A673 (cell line): ENCODE results near the gene HRH1. TPM values are rescaled to one million over a fixed set of nuclear protein-coding genes. Genes with fewer than 3 reads are reported as not detected.

ENCODE experiments used
- BruUV-seq: library from RNA; stranded (reverse); fragments of 400-500 nt; replicated peaks from 2 replicates; lab custom pipeline; 2021; lab: Mats Ljungman, UMichigan
- CTCF ChIA-PET: fragments of 300-600 bp; sonication (Branson Sonifier 250); formaldehyde crosslinking; loops from one replicate; lab custom pipeline; 2022; ENCODE audit warnings: antibody characterized with exemption; lab: Charles Lee
- POLR2A ChIA-PET: fragments of 300-600 bp; sonication (Branson Sonifier 250); formaldehyde crosslinking; loops from one replicate; lab custom pipeline; 2022; ENCODE audit warnings: antibody characterized with exemption; ENCODE audit not compliant: low non-redundant PET; lab: Charles Lee
- DNase-seq: peaks from one replicate; pipeline ENCODE4 v3.0.0-alpha.2; 2015; ENCODE audit warnings: low spot score
- H3K27ac ChIP-seq: fragments of 200-600 bp; sonication (generic); 2 replicates; pipeline ENCODE4 v1.5.1; 2016; ENCODE audit warnings: mixed run types, low read depth, mild to moderate bottlenecking, mixed read lengths, antibody characterized with exemption, low read length; ENCODE audit not compliant: poor library complexity, severe bottlenecking
- H3K27me3 ChIP-seq: fragments of 200-600 bp; sonication (generic); replicated peaks from 2 replicates; pipeline ENCODE4 v1.6.1; 2017; ENCODE audit warnings: mixed run types, low read depth, mild to moderate bottlenecking, mixed read lengths, antibody characterized with exemption, low read length; ENCODE audit not compliant: insufficient read depth, poor library complexity
- H3K36me3 ChIP-seq: fragments of 200-600 bp; sonication (generic); 2 replicates; pipeline ENCODE4 v1.6.1; 2016; ENCODE audit warnings: mixed run types, mild to moderate bottlenecking, mixed read lengths, antibody characterized with exemption, low read length; ENCODE audit not compliant: insufficient read depth, poor library complexity, severe bottlenecking
- H3K4me1 ChIP-seq: fragments of 200-600 bp; sonication (generic); 2 replicates; pipeline ENCODE4 v1.6.1; 2017; ENCODE audit warnings: mixed run types, mild to moderate bottlenecking, mixed read lengths, antibody characterized with exemption, low read length; ENCODE audit not compliant: insufficient read depth, poor library complexity, severe bottlenecking
- H3K4me3 ChIP-seq: fragments of 200-600 bp; sonication (generic); 2 replicates; pipeline ENCODE4 v1.5.1; 2016; ENCODE audit warnings: low read depth, mixed run types, mild to moderate bottlenecking, mixed read lengths, low read length; ENCODE audit not compliant: poor library complexity, severe bottlenecking
- H3K9me3 ChIP-seq: fragments of 200-600 bp; sonication (generic); 2 replicates; pipeline ENCODE4 v1.6.1; 2016; ENCODE audit warnings: mixed run types, low read depth, mild to moderate bottlenecking, mixed read lengths, antibody characterized with exemption, low read length; ENCODE audit not compliant: poor library complexity, severe bottlenecking
- EZH2 ChIP-seq: fragments of 200-600 bp; sonication (generic); IDR thresholded peaks from 2 replicates; pipeline ENCODE4 v1.6.1; 2017; ENCODE audit warnings: borderline replicate concordance, low read depth, mild to moderate bottlenecking, mixed read lengths, antibody characterized with exemption, low read length; ENCODE audit not compliant: poor library complexity, severe bottlenecking
- intact Hi-C: fragments of 100-400 bp; cut with micrococcal nuclease; formaldehyde crosslinking; loops from one replicate; pipeline ENCODE4 v1.10.0; 2022; ENCODE audit not compliant: unreplicated experiment
- total RNA-seq: library from RNA; stranded (reverse); gene quantifications from 2 replicates; pipeline ENCODE4 v1.2.3, GENCODE V29; 2021
- TF ChIP-seq, protein P1 (sequence below): fragments of 300-800, 200-600 bp; sonication (generic); conservative IDR thresholded peaks from 2 replicates; pipeline ENCODE4 v1.5.1; 2017; ENCODE audit warnings: low read depth, mild to moderate bottlenecking, antibody characterized with exemption, low read length, moderate library complexity, mixed read lengths

Gene HRH1
- total RNA-seq, 1 experiment from 2014 or later: 0.92 TPM

DNA sequence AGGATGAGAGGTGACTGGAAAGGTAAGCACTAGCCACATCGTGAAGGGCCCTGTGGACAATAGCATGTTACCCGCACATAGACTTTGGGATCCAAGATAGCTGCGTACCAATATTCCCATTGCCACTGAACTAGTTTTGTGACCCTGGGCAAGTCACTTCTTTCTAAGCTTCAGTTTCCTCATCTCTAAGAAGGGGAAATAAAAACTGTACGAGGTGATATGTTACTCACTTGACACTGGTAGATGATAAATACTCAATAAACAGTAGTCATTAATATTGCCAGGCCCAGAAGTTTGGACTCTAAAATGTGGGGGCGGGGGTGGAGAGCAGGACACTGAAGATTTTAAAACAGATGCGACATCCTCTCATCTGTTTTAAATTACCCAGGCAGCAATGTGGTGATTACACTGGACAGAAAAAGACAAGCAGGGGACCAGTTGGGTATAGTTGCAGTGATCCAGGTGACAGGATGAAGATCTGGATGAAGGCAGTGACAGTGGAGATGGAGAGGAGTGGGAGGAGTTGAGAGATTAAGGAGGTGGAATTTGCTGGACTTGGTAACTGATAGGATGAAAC is 120.4 kb downstream of the HRH1 start:
- ChIA-PET CTCF (no interaction called here), POLR2A (no interaction called here)
- Histone ChIP-seq H3K27ac (no peak overlapping the region), H3K27me3 (no peaks in the 10 kb centered on the region), H3K36me3 (no peaks in the 10 kb centered on the region), H3K4me1 (peaks cover 8% of the 10 kb centered on the region), H3K4me3 (no peak overlapping the region), H3K9me3 (no peaks in the 10 kb centered on the region)
- no peak for DNase-seq
- TF ChIP-seq EZH2: no peak
- TF ChIP-seq, protein P1, sequence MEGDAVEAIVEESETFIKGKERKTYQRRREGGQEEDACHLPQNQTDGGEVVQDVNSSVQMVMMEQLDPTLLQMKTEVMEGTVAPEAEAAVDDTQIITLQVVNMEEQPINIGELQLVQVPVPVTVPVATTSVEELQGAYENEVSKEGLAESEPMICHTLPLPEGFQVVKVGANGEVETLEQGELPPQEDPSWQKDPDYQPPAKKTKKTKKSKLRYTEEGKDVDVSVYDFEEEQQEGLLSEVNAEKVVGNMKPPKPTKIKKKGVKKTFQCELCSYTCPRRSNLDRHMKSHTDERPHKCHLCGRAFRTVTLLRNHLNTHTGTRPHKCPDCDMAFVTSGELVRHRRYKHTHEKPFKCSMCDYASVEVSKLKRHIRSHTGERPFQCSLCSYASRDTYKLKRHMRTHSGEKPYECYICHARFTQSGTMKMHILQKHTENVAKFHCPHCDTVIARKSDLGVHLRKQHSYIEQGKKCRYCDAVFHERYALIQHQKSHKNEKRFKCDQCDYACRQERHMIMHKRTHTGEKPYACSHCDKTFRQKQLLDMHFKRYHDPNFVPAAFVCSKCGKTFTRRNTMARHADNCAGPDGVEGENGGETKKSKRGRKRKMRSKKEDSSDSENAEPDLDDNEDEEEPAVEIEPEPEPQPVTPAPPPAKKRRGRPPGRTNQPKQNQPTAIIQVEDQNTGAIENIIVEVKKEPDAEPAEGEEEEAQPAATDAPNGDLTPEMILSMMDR: no peak
- no TSS peak for BruUV-seq
- intact Hi-C loops: no loop called here

DNA sequence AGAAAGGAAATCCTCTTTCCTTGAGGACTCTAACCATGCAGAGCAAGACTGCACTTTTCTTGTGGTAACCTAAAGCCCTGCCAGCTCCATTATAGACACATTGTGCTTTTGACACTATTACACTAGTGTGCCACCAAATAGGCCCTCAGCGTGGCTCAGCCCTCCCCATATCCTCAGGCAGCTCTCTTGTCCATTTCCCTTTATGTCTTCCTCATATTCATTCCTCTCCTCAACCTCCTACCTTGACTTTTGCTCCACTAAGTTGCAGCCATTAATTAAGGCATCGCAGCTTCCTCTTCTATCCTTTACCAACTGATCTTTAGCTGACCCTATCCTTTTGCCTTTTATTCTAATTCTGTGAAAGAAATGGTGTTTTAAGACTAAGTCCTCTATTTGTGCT is 121.6 kb downstream of the HRH1 start:
- H3K27me3 ChIP-seq: no peaks in the 10 kb centered on the region
- intact Hi-C loops: no loop called here
- H3K4me3 ChIP-seq: no peak overlapping the region
- TF ChIP-seq, protein P1: no peak
- TF ChIP-seq EZH2: no peak
- H3K9me3 ChIP-seq: no peaks in the 10 kb centered on the region
- no peak overlapping the region for H3K27ac ChIP-seq
- H3K4me1 ChIP-seq: peaks cover 13% of the 10 kb centered on the region
- CTCF ChIA-PET: no interaction called here
- H3K36me3 ChIP-seq: no peaks in the 10 kb centered on the region
- DNase-seq: no peak
- BruUV-seq: no TSS peak
- POLR2A ChIA-PET: no interaction called here

DNA sequence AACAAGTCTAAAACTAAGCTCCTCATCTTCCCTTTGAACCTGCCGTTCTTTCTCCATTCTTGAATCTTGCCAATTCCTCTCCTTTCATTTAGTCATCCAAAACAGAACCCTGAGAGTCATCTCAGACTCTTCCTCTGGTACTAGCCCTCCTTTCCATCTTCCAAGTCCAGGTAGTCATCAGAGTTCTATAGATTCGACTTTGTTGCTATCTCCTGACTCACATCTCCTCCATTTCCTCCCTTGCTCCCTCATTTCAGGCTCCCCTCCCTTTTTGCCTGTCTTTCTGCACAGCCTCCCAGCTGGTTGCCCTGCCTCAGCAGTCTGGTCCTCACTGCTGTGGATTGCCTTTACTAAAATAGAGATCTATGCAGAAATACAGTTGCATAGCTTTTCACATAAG is 122.6 kb downstream of the HRH1 start:
- Histone ChIP-seq H3K36me3 (no peaks in the 10 kb centered on the region), H3K27me3 (no peaks in the 10 kb centered on the region), H3K4me1 (peaks cover 16% of the 10 kb centered on the region), H3K27ac (no peak overlapping the region), H3K9me3 (no peaks in the 10 kb centered on the region), H3K4me3 (no peak overlapping the region)
- no peak for DNase-seq
- no TSS peak for BruUV-seq
- ChIA-PET CTCF (no interaction called here), POLR2A (no interaction called here)
- TF ChIP-seq EZH2: no peak
- TF ChIP-seq, protein P1: no peak
- intact Hi-C loops: no loop called here
